Neural progenitor cell (in vitro differentiated cells): ENCODE data around the gene TSPAN2.

ENCODE experiments used
- CTCF ChIP-seq: fragments of 200-600 bp; sonication (generic); IDR thresholded peaks from 2 replicates; pipeline ENCODE4 v1.5.1; 2017; ENCODE audit warnings: antibody characterized with exemption, mild to moderate bottlenecking
- EZH2 ChIP-seq: fragments of 200-600 bp; sonication (generic); IDR thresholded peaks from 2 replicates; pipeline ENCODE4 v1.6.1; 2017; ENCODE audit warnings: antibody characterized with exemption, mild to moderate bottlenecking, moderate library complexity

GRCh38 chr1:115136706-115137105 is 47.4 kb upstream of the TSPAN2 start:
- TF ChIP-seq CTCF: no peak
- TF ChIP-seq EZH2: no peak
